ENCODE measurements around the gene EZH1.
"Not testable (repeated sequence)": the region's sequence is repeated elsewhere in the genome, so short reads cannot be mapped to it uniquely, and the experiment has no call there.

The EZH1 gene

DNA sequence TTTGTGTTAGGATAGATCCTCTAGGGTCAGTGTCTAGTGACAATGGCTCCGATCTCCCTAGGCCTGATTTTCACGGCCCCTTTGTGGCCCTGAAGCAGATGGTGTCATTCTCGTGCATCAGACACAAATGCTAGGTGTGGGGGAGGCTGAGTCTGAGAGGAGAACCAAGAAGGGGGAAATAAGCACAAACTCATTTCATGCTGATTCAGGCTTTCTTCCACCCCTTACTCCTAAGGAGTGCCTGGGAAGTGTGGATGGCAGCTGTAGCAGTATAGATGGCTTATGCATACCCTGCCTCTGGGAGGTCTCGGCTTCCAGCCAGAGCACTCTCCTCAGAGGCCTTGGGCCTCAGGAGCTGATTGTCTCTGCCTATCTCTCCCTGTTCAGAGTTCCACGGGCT is 33.7 kb upstream of the EZH1 start:
- peak overlapping the region; percentile 74 for H3K27ac ChIP-seq
- TF ChIP-seq, protein P1, sequence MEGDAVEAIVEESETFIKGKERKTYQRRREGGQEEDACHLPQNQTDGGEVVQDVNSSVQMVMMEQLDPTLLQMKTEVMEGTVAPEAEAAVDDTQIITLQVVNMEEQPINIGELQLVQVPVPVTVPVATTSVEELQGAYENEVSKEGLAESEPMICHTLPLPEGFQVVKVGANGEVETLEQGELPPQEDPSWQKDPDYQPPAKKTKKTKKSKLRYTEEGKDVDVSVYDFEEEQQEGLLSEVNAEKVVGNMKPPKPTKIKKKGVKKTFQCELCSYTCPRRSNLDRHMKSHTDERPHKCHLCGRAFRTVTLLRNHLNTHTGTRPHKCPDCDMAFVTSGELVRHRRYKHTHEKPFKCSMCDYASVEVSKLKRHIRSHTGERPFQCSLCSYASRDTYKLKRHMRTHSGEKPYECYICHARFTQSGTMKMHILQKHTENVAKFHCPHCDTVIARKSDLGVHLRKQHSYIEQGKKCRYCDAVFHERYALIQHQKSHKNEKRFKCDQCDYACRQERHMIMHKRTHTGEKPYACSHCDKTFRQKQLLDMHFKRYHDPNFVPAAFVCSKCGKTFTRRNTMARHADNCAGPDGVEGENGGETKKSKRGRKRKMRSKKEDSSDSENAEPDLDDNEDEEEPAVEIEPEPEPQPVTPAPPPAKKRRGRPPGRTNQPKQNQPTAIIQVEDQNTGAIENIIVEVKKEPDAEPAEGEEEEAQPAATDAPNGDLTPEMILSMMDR (conservative IDR thresholded peaks at IDR 0.05), result no peak

DNA sequence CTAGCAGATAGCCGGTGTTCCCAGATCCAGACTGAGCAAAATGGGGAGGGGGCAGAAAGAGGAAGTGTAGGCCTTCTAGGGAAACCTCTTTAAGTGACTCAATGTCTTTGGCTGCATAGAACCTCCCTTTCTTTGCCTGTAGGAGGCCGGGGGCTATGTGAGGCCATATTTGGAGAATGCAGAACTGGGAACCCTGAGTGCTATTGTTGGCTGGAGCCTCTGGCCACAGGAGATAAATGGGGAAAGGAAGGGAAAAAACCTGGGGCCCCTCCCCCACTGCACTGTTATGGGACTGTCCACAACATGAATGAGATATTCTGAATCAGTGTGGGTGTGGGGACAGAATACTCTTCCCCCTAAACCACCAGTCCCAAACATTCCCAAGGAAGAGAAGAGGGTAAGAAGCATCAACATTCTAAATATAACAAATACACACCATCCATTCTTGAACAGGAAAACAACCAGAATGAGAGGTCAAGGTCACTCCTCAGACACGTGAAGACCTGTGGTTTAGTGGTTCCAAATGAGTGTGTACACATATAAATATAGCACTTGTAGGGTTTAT is 30.8 kb upstream of the EZH1 start:
- no peak overlapping the region for H3K27ac ChIP-seq
- TF ChIP-seq, protein P1 (conservative IDR thresholded peaks at IDR 0.05), result no peak

DNA sequence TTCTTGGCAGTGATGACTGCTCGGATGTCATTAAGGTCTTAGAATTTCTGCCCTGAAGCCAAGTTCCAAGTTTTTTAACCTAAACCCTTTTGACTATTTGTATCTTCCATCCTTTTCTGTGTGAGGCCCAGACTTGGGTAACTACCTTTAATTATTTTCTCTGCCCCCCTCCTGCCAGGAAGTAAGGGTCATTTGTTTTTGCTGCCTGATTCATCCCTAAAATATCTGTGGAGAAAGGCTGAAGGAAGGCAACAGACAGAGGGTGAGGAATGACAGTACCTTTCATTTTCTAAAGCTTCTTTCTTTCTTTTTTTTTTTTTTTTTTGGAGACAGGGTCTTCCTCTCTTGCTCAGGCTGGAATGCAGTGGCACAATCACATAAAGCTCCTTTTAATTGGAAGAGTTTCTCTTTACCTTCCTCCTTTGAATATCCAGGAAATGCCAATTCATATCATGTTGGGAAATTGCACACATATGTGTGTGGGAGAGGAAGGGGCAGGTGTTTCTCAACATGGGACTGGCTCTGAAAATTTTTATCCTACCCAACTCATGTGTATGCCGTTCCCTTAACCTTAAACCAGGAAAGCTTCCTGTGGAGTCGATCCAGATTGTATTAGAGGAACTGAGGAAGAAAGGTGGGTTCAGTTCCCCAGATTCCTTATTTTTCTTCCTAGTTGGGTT is 29.4 kb upstream of the EZH1 start:
- TF ChIP-seq, protein P1 (conservative IDR thresholded peaks at IDR 0.05), result no peak
- peak overlapping the region; percentile 83 for H3K27ac ChIP-seq

DNA sequence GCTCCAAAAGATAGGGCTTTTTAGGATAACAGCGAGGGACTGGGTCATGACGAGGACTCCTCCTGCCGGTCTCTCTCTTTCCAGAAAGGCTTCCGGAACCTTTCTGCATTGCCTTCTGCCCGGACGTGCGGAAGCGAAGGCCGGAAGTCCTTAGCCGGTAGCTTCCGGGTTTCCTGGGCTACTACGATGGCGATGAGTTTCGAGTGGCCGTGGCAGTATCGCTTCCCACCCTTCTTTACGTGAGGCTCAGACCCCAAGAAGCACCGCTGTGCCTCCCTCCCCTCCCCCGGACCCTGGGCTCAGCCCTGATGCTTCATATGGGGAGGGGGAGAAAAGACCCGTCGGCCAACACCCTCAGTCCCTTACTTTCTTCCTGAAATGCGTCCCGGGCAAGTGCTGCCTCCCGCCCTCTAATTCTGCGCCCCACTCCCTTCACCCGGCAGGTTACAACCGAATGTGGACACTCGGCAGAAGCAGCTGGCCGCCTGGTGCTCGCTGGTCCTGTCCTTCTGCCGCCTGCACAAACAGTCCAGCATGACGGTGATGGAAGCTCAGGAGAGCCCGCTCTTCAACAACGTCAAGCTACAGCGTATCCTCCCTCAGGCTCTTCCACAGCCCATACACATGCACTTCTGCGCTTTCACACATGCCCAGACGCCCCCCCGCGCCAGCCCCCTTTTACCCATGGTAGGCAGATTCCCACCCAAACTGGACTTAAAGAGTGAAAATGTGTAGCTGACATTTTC is 28.6 kb upstream of the EZH1 start, which contains the start of gene VPS25:
Gene VPS25, plus strand, starts transcription at position 160 of the 746 bp plus-strand sequence. Its CDS starts 27 bp downstream, at position 187.
- H3K27ac ChIP-seq, result peak within 1 kb of the TSS; percentile 83
- TF ChIP-seq, protein P1 (conservative IDR thresholded peaks at IDR 0.05), result 0 out of 2 replicates have a peak, but pooled peaks have one; percentile 6

DNA sequence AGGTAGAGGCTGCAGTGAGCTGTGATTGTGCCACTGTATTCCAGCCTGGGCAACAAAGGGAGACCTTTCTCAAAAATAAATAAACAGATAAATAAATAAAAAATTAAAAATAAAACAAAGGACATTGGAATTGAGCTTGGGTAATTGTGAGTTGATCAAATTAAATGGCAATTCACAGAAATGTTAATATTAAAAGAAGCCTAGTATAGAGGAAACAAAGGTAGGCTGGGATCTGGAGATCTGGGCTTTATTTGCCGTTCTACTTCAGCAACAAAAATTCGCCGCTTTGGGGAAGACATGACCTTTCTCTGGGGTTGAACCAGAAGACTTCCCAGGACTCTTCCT is 28.1 kb upstream of the EZH1 start:
- peak overlapping the region; percentile 83 for H3K27ac ChIP-seq
- TF ChIP-seq, protein P1 (conservative IDR thresholded peaks at IDR 0.05), result no peak

DNA sequence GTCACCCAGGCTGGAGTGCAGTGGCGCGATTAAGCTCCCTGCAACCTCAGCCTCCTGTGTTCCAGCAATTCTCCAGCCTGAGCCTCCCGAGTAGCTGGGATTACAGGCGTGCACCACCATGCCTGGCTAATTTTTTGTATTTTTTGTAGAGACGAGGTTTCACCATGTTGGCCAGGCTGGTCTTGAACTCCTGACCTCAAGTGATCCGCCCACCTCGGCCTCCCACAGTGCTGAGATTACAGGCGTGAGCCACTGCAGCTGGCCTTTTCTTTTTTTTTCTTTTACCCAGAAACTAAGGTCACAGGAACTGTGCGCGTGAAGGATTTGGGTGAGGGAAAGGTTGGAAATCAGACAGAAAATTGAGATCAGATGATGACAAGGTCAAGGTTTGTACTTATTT is 25.1 kb upstream of the EZH1 start:
- not testable (repeated sequence) for H3K27ac ChIP-seq

DNA sequence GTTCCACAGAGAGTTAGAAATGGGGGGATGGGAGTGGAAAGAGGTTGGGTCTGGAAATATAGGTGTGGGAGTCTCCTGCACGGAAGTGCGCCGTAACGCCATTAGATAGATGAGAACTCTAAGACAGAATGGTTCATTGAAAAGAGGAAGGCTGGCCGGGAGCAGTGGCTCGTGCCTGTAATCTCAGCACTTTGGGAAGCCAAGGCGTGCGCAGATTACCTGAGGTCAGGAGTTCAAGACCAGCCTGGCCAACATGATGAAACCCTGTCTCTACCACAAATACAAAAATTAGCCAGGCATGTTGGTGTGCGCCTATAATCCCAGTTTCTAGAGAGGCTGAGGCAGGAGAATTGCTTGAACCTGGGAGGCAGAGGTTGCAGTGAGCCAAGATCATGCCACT is 23.2 kb upstream of the EZH1 start:
- not testable (repeated sequence) for H3K27ac ChIP-seq

DNA sequence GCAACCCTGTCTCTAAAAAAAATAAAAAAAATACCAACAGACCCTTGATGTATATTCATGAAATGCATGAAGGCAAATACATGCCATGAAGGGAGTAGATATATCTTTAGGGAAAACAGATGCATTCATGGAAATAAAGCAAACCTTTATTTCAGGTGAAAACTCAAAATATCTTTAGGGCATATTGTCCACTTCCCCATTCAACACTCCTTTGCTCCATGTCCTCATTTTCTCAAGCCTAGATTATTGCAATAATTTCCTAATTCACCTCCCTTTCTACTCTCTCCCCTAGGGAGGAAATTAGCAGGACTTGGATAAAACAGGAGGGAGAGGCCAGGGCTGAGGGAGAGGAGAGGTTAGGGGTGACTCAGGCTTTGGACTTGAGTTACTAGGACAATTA is 22.7 kb upstream of the EZH1 start:
- TF ChIP-seq, protein P1 (conservative IDR thresholded peaks at IDR 0.05), result no peak
- no peak overlapping the region for H3K27ac ChIP-seq
